HUES48 (cell line): ENCODE results near the gene TRPC4AP.

Experiments used
- H3K27ac ChIP-seq: one replicate; pipeline ENCODE4 v1.7.0; 2013; ENCODE audit warnings: low read depth, low read length, inconsistent platforms
- H3K27me3 ChIP-seq: 2 replicates; pipeline ENCODE4 v1.6.1; 2013; ENCODE audit warnings: mild to moderate bottlenecking, low read length; ENCODE audit not compliant: control insufficient read depth, insufficient read depth
- H3K36me3 ChIP-seq: 2 replicates; pipeline ENCODE4 v1.6.1; 2013; ENCODE audit warnings: low read length; ENCODE audit not compliant: control insufficient read depth, insufficient read depth
- H3K4me1 ChIP-seq: 2 replicates; pipeline ENCODE4 v1.6.1; 2013; ENCODE audit warnings: mild to moderate bottlenecking, low read length; ENCODE audit not compliant: control insufficient read depth, insufficient read depth
- H3K4me3 ChIP-seq: 2 replicates; pipeline ENCODE4 v1.5.1; 2013; ENCODE audit warnings: mild to moderate bottlenecking, low read depth, low read length
- H3K9ac ChIP-seq: 2 replicates; pipeline ENCODE4 v1.6.1; 2013; ENCODE audit warnings: mild to moderate bottlenecking, low read depth, low read length, moderate library complexity
- H3K9me3 ChIP-seq: 2 replicates; pipeline ENCODE4 v1.6.1; 2013; ENCODE audit warnings: low read length; ENCODE audit not compliant: control insufficient read depth, insufficient read depth

TRPC4AP gene

GRCh38 chr20:35025116-35025515 lies 67.5 kb downstream of the TRPC4AP start:
- peaks cover 80% of the 10 kb centered on the region for H3K36me3 ChIP-seq
- no peaks in the 10 kb centered on the region for H3K9me3 ChIP-seq
- H3K9ac ChIP-seq = no peak overlapping the region
- H3K27me3 ChIP-seq = no peaks in the 10 kb centered on the region
- no peak overlapping the region for H3K4me3 ChIP-seq
- no peak overlapping the region for H3K27ac ChIP-seq
- no peaks in the 10 kb centered on the region for H3K4me1 ChIP-seq

- no peak overlapping the region for H3K9ac ChIP-seq
- H3K4me1 ChIP-seq = no peaks in the 10 kb centered on the region
- no peaks in the 10 kb centered on the region for H3K27me3 ChIP-seq
- H3K27ac ChIP-seq = no peak overlapping the region
- no peaks in the 10 kb centered on the region for H3K9me3 ChIP-seq
- H3K4me3 ChIP-seq = no peak overlapping the region
- H3K36me3 ChIP-seq = peaks cover 86% of the 10 kb centered on the region
These were observed 69.0 kb downstream of the TRPC4AP start for GRCh38 chr20:35023624-35024023.

GRCh38 chr20:35021831-35022230 lies 70.8 kb downstream of the TRPC4AP start:
- Histone ChIP-seq H3K36me3 (peaks cover 85% of the 10 kb centered on the region), H3K9me3 (no peaks in the 10 kb centered on the region), H3K4me3 (no peak overlapping the region), H3K4me1 (no peaks in the 10 kb centered on the region), H3K27ac (no peak overlapping the region), H3K9ac (no peak overlapping the region), H3K27me3 (no peaks in the 10 kb centered on the region)

- Histone ChIP-seq H3K4me3 (no peak overlapping the region), H3K27me3 (no peaks in the 10 kb centered on the region), H3K27ac (no peak overlapping the region), H3K9me3 (no peaks in the 10 kb centered on the region), H3K36me3 (peaks cover 91% of the 10 kb centered on the region), H3K4me1 (no peaks in the 10 kb centered on the region), H3K9ac (no peak overlapping the region)
These were observed 71.5 kb downstream of the TRPC4AP start for GRCh38 chr20:35021063-35021462.

- Histone ChIP-seq H3K9me3 (no peaks in the 10 kb centered on the region), H3K4me3 (no peak overlapping the region), H3K4me1 (no peaks in the 10 kb centered on the region), H3K9ac (no peak overlapping the region), H3K36me3 (peaks cover 91% of the 10 kb centered on the region), H3K27ac (no peak overlapping the region), H3K27me3 (no peaks in the 10 kb centered on the region)
These were observed 72.3 kb downstream of the TRPC4AP start for GRCh38 chr20:35020108-35020928.

- no peaks in the 10 kb centered on the region for H3K9me3 ChIP-seq
- H3K4me1 ChIP-seq = no peaks in the 10 kb centered on the region
- no peaks in the 10 kb centered on the region for H3K27me3 ChIP-seq
- no peak overlapping the region for H3K4me3 ChIP-seq
- peaks cover 91% of the 10 kb centered on the region for H3K36me3 ChIP-seq
- H3K9ac ChIP-seq = no peak overlapping the region
- H3K27ac ChIP-seq = no peak overlapping the region
These were observed 73.8 kb downstream of the TRPC4AP start for GRCh38 chr20:35018590-35019371.

GRCh38 chr20:35017099-35017835 lies 75.3 kb downstream of the TRPC4AP start:
- Histone ChIP-seq H3K4me1 (no peaks in the 10 kb centered on the region), H3K9ac (no peak overlapping the region), H3K4me3 (no peak overlapping the region), H3K27ac (no peak overlapping the region), H3K27me3 (no peaks in the 10 kb centered on the region), H3K9me3 (no peaks in the 10 kb centered on the region), H3K36me3 (peaks cover 90% of the 10 kb centered on the region)

- H3K36me3 ChIP-seq = peaks cover 92% of the 10 kb centered on the region
- H3K9me3 ChIP-seq = no peaks in the 10 kb centered on the region
- H3K27ac ChIP-seq = no peak overlapping the region
- no peak overlapping the region for H3K9ac ChIP-seq
- no peak overlapping the region for H3K4me3 ChIP-seq
- H3K4me1 ChIP-seq = no peaks in the 10 kb centered on the region
- H3K27me3 ChIP-seq = no peaks in the 10 kb centered on the region
These were observed 76.8 kb downstream of the TRPC4AP start for GRCh38 chr20:35015863-35016193.

- Histone ChIP-seq H3K27me3 (no peaks in the 10 kb centered on the region), H3K9ac (no peak overlapping the region), H3K27ac (no peak overlapping the region), H3K36me3 (peaks cover 92% of the 10 kb centered on the region), H3K4me1 (no peaks in the 10 kb centered on the region), H3K4me3 (no peak overlapping the region), H3K9me3 (no peaks in the 10 kb centered on the region)
These were observed 78.1 kb downstream of the TRPC4AP start for GRCh38 chr20:35014537-35014936.

- Histone ChIP-seq H3K27me3 (no peaks in the 10 kb centered on the region), H3K27ac (no peak overlapping the region), H3K36me3 (peaks cover 92% of the 10 kb centered on the region), H3K9me3 (no peaks in the 10 kb centered on the region), H3K9ac (no peak overlapping the region), H3K4me1 (no peaks in the 10 kb centered on the region), H3K4me3 (no peak overlapping the region)
These were observed 78.9 kb downstream of the TRPC4AP start for GRCh38 chr20:35013421-35014411.
